HCT116 (cell line): Measurements from ENCODE around the gene NAA60. TPM values are rescaled to one million over a fixed set of nuclear protein-coding genes. Genes with fewer than 3 reads are reported as not detected.

Source experiments
- ATAC-seq: fragments of 200-7000 bp; cut with Tn5 transposase; 2 replicates; pipeline ENCODE4 v1.9.1; 2020; ENCODE audit warnings: mild to moderate bottlenecking, moderate library complexity
- BruUV-seq: library from RNA; stranded (reverse); fragments of 400-500 nt; replicated peaks from 2 replicates; lab custom pipeline; 2021; lab: Mats Ljungman, UMichigan
- CTCF ChIA-PET: fragments of 300-600 bp; sonication (Branson Sonifier 250); formaldehyde crosslinking; loops from one replicate; lab custom pipeline; 2021; ENCODE audit warnings: antibody characterized with exemption; lab: Charles Lee
- POLR2A ChIA-PET: fragments of 300-600, 350-600 bp; sonication (Branson Sonifier 250); formaldehyde crosslinking; loops from one replicate; lab custom pipeline; 2021; ENCODE audit warnings: antibody characterized with exemption; lab: Charles Lee
- RAD21 ChIA-PET, 2 experiments: fragments of 300-600 bp; sonication (Branson Sonifier 250); formaldehyde crosslinking; loops; one replicate each; lab custom pipeline; 2023; ENCODE audit warnings: low total read pairs in 2 of 2; ENCODE audit not compliant: uncharacterized antibody in 2 of 2, unreplicated experiment in 2 of 2, low non-redundant PET in 1 of 2; lab: Charles Lee
- DNase-seq: peaks from one replicate; pipeline ENCODE4 v3.0.0-alpha.2; 2010; ENCODE audit warnings: low read depth, low spot score
- H2AFZ ChIP-seq: fragments of 200-600 bp; shearing (Covaris generic), sonication (generic); 2 replicates; pipeline ENCODE4 v1.6.1; 2017; ENCODE audit warnings: low read depth, mixed run types, mixed read lengths, antibody characterized with exemption, low read length; ENCODE audit not compliant: poor library complexity, severe bottlenecking
- H3K27ac ChIP-seq: 2 replicates; pipeline ENCODE4 v1.5.1; 2012; ENCODE audit warnings: low read depth, low read length
- H3K27me3 ChIP-seq: fragments of 200-600 bp; sonication (generic); 2 replicates; pipeline ENCODE4 v1.6.1; 2016; ENCODE audit warnings: mixed run types, low read length, mixed read lengths; ENCODE audit not compliant: insufficient read depth
- H3K36me3 ChIP-seq, 2 experiments: fragments of 200-500 bp in 1 of 2; fragments of 200-600 bp in 1 of 2; sonication (Bioruptor generic) in 1 of 2; sonication (generic) in 1 of 2; 2 replicates each; pipeline versions ENCODE4 v1.5.1 to v1.6.1; 2014 to 2016; ENCODE audit warnings: low read length in 2 of 2, inconsistent platforms in 1 of 2, mixed read lengths in 1 of 2, mixed run types in 1 of 2; ENCODE audit not compliant: insufficient read depth in 2 of 2, control insufficient read depth in 1 of 2
- H3K4me1 ChIP-seq, 2 experiments: fragments of 200-600 bp in 1 of 2; sonication (generic) in 1 of 2; 2 replicates each; pipeline versions ENCODE4 v1.5.1 to v1.6.1; 2012 to 2017; ENCODE audit warnings: low read length in 2 of 2, inconsistent platforms in 1 of 2, mild to moderate bottlenecking in 1 of 2, mixed read lengths in 1 of 2, mixed run types in 1 of 2, moderate library complexity in 1 of 2; ENCODE audit not compliant: insufficient read depth in 2 of 2, control insufficient read depth in 1 of 2
- H3K4me2 ChIP-seq: fragments of 200-600 bp; sonication (generic); 2 replicates; pipeline ENCODE4 v1.6.1; 2017; ENCODE audit warnings: mixed run types, low read length, mixed read lengths
- H3K4me3 ChIP-seq, 2 experiments: fragments of 200-600 bp in 1 of 2; sonication (generic) in 1 of 2; replicated peaks in 1 of 2; 2 replicates each; pipeline ENCODE4 v1.5.1; 2011 to 2016; ENCODE audit warnings: low read length in 2 of 2, control low read depth in 1 of 2, low read depth in 1 of 2, mild to moderate bottlenecking in 1 of 2, mixed read lengths in 1 of 2, mixed run types in 1 of 2
- H3K79me2 ChIP-seq: fragments of 200-600 bp; sonication (generic); 2 replicates; pipeline ENCODE4 v1.6.1; 2017; ENCODE audit warnings: mild to moderate bottlenecking, mixed run types, low read length, moderate library complexity, mixed read lengths; ENCODE audit not compliant: insufficient read depth
- H3K9ac ChIP-seq: fragments of 200-600 bp; sonication (generic); 2 replicates; pipeline ENCODE4 v1.6.1; 2016; ENCODE audit warnings: low read length, mixed read lengths
- H3K9me2 ChIP-seq: fragments of 200-600 bp; sonication (generic), shearing (Covaris generic); 2 replicates; pipeline ENCODE4 v1.6.1; 2017; ENCODE audit warnings: mixed run types, mild to moderate bottlenecking, moderate library complexity; ENCODE audit not compliant: insufficient read depth
- H3K9me3 ChIP-seq, 2 experiments: fragments of 200-500 bp in 1 of 2; fragments of 200-600 bp in 1 of 2; sonication (Bioruptor generic) in 1 of 2; sonication (generic) in 1 of 2; 2 replicates each; pipeline ENCODE4 v1.6.1; 2014 to 2017; ENCODE audit warnings: low read length in 2 of 2, mixed read lengths in 2 of 2, inconsistent platforms in 1 of 2, low read depth in 1 of 2, mild to moderate bottlenecking in 1 of 2, mixed run types in 1 of 2, moderate library complexity in 1 of 2; ENCODE audit not compliant: control insufficient read depth in 1 of 2, insufficient read depth in 1 of 2
- H4K20me1 ChIP-seq: fragments of 200-600 bp; sonication (generic), shearing (Covaris generic); 2 replicates; pipeline ENCODE4 v1.6.1; 2017; ENCODE audit warnings: mixed run types, mild to moderate bottlenecking, moderate library complexity; ENCODE audit not compliant: insufficient read depth
- ATF3 ChIP-seq: IDR thresholded peaks from 2 replicates; pipeline ENCODE4 v1.6.1; 2012
- CTCF ChIP-seq, 3 experiments: fragments of 200-600 bp in 1 of 3; sonication (generic) in 1 of 3; IDR thresholded peaks in 2 of 3; conservative IDR thresholded peaks in 1 of 3; 2 replicates each; pipeline ENCODE4 v1.5.1; 2012 to 2017; ENCODE audit warnings: low read depth in 2 of 3, low read length in 2 of 3, antibody characterized with exemption in 1 of 3, borderline replicate concordance in 1 of 3, control low read depth in 1 of 3, mild to moderate bottlenecking in 1 of 3, mixed read lengths in 1 of 3, mixed run types in 1 of 3, moderate library complexity in 1 of 3; ENCODE audit not compliant: insufficient read depth in 1 of 3
- FOSL1 ChIP-seq: IDR thresholded peaks from 2 replicates; pipeline ENCODE4 v1.6.1; 2012; ENCODE audit warnings: low read depth
- POLR2A ChIP-seq: IDR thresholded peaks from 2 replicates; pipeline ENCODE4 v1.7.0; 2011; ENCODE audit warnings: borderline replicate concordance; ENCODE audit not compliant: insufficient read depth, insufficient read length; ENCODE audit errors: extremely low read depth
- REST ChIP-seq: IDR thresholded peaks from 2 replicates; pipeline ENCODE4 v1.6.1; 2012; ENCODE audit warnings: low read depth
- TCF7L2 ChIP-seq: IDR thresholded peaks from 2 replicates; pipeline ENCODE4 v1.7.0; 2011; ENCODE audit warnings: borderline replicate concordance, inconsistent platforms; ENCODE audit not compliant: insufficient read depth, insufficient read length; ENCODE audit errors: extremely low read depth
- ZFX ChIP-seq: fragments of 450-650 bp; IDR thresholded peaks from 2 replicates; pipeline ENCODE4 v1.6.1; 2017
- ZNF274 ChIP-seq: fragments of 200-500 bp; sonication (Bioruptor generic); IDR thresholded peaks from 2 replicates; pipeline ENCODE4 v1.6.1; 2014; ENCODE audit warnings: mild to moderate bottlenecking, low read depth, low read length, inconsistent platforms
- intact Hi-C: fragments of 100-400 bp; cut with micrococcal nuclease; formaldehyde crosslinking; loops from 2 replicates; pipeline ENCODE4 v1.10.0; 2022
- total RNA-seq: library from RNA; stranded (reverse); gene quantifications from one replicate; pipeline ENCODE4 v1.2.1, GENCODE V29; 2021; ENCODE audit not compliant: unreplicated experiment

The NAA60 gene
- total RNA-seq, 1 experiment from 2014 or later, result 32.2 TPM

- intact Hi-C loops, result no loop called here
- H3K79me2 ChIP-seq, result peaks cover 100% of the 10 kb centered on the region
- no peak overlapping the region for H2AFZ ChIP-seq
- CTCF ChIA-PET, result no interaction called here
- no peaks in the 10 kb centered on the region for H3K27me3 ChIP-seq
- BruUV-seq, result no TSS peak
- H3K4me2 ChIP-seq, result no peak overlapping the region
- no peaks in the 10 kb centered on the region for H4K20me1 ChIP-seq
- H3K9me2 ChIP-seq, result no peaks in the 10 kb centered on the region
- peaks cover 5 to 15% of the 10 kb centered on the region in 2 experiments for H3K36me3 ChIP-seq
- no peaks in the 10 kb centered on the region for H3K9me3 ChIP-seq
- POLR2A ChIA-PET, result no interaction called here
- TF ChIP-seq ATF3, result no peak
- TF ChIP-seq ZNF274, result no peak
- TF ChIP-seq POLR2A, result no peak
- TF ChIP-seq REST, result no peak
- TF ChIP-seq CTCF (IDR thresholded peaks at IDR 0.05 in 2 of 3, conservative IDR thresholded peaks at IDR 0.05 in 1 of 3; ENCODE audit: borderline replicate concordance in 1 of 3, insufficient read depth in 1 of 3, low read depth in 2 of 3, low read length in 2 of 3), result no peak
- TF ChIP-seq TCF7L2, result no peak
- TF ChIP-seq ZFX, result no peak
- TF ChIP-seq FOSL1, result no peak
- RAD21 ChIA-PET, result no interaction called here
- no peak overlapping the region for H3K4me3 ChIP-seq
- no peak overlapping the region for H3K27ac ChIP-seq
- no peaks in the 10 kb centered on the region for H3K4me1 ChIP-seq
- DNase-seq (no peak), ATAC-seq (no peak)
- no peak overlapping the region for H3K9ac ChIP-seq
These were observed 26.3 kb downstream of the NAA60 start for GRCh38 chr16:3469736-3470135.
